Neural cell (in vitro differentiated cells): ENCODE measurements around the gene REC8. TPM values are rescaled to one million over a fixed set of nuclear protein-coding genes. Genes with fewer than 3 reads are reported as not detected.

Experiments
- H2AFZ ChIP-seq: fragments of 200-600, 300-800 bp; sonication (generic), shearing (Covaris generic); 2 replicates; pipeline ENCODE4 v1.6.0; 2014; ENCODE audit warnings: low read depth, mild to moderate bottlenecking, antibody characterized with exemption, low read length, moderate library complexity
- H3F3A ChIP-seq: fragments of 200-600 bp; shearing (Covaris generic); 2 replicates; pipeline ENCODE4 v1.6.1; 2016; ENCODE audit warnings: mild to moderate bottlenecking, moderate library complexity, mixed read lengths, antibody characterized with exemption, low read length; ENCODE audit not compliant: insufficient read depth, poor library complexity, severe bottlenecking
- H3K27ac ChIP-seq: fragments of 200-600, 300-800 bp; sonication (generic), shearing (Covaris generic); 2 replicates; pipeline ENCODE4 v1.5.1; 2014; ENCODE audit warnings: mild to moderate bottlenecking, low read length, moderate library complexity
- H3K27me3 ChIP-seq: fragments of 300-800, 200-600 bp; sonication (generic), shearing (Covaris generic); 2 replicates; pipeline ENCODE4 v1.6.0; 2014; ENCODE audit warnings: mild to moderate bottlenecking, low read depth, low read length, moderate library complexity; ENCODE audit not compliant: insufficient read depth
- H3K36me3 ChIP-seq: fragments of 300-800, 200-600 bp; sonication (generic), shearing (Covaris generic); 2 replicates; pipeline ENCODE4 v1.5.1; 2014; ENCODE audit warnings: mild to moderate bottlenecking, antibody characterized with exemption, low read length, moderate library complexity; ENCODE audit not compliant: insufficient read depth
- H3K4me2 ChIP-seq: fragments of 300-800, 200-600 bp; sonication (generic), shearing (Covaris generic); 2 replicates; pipeline ENCODE4 v1.6.0; 2014; ENCODE audit warnings: mild to moderate bottlenecking, low read length
- H3K4me3 ChIP-seq: fragments of 300-800, 200-600 bp; sonication (generic), shearing (Covaris generic); 2 replicates; pipeline ENCODE4 v1.5.1; 2014; ENCODE audit warnings: mild to moderate bottlenecking, low read length, moderate library complexity
- H3K79me2 ChIP-seq: fragments of 200-600 bp; shearing (Covaris generic); replicated peaks from 2 replicates; pipeline ENCODE4 v1.6.0; 2014; ENCODE audit warnings: mild to moderate bottlenecking, low read length, moderate library complexity; ENCODE audit not compliant: insufficient read depth
- H3K9ac ChIP-seq: fragments of 300-800, 200-600 bp; sonication (generic), shearing (Covaris generic); 2 replicates; pipeline ENCODE4 v1.6.1; 2016; ENCODE audit warnings: mild to moderate bottlenecking, low read length, mixed read lengths
- H3K9me2 ChIP-seq: fragments of 200-600 bp; shearing (Covaris generic); 2 replicates; pipeline ENCODE4 v1.6.1; 2016; ENCODE audit warnings: mild to moderate bottlenecking, low read length, mixed read lengths; ENCODE audit not compliant: insufficient read depth
- H3K9me3 ChIP-seq: fragments of 200-600, 300-800 bp; sonication (generic), shearing (Covaris generic); 2 replicates; pipeline ENCODE4 v1.6.1; 2016; ENCODE audit warnings: mild to moderate bottlenecking, mixed run types, low read length, moderate library complexity, mixed read lengths
- H4K20me1 ChIP-seq: fragments of 200-600 bp; shearing (Covaris generic); 2 replicates; pipeline ENCODE4 v1.6.1; 2016; ENCODE audit warnings: mild to moderate bottlenecking, mixed run types; ENCODE audit not compliant: insufficient read depth
- CTCF ChIP-seq: fragments of 450-650 bp; IDR thresholded peaks from 2 replicates; pipeline ENCODE4 v1.5.1; 2014; ENCODE audit warnings: antibody characterized with exemption, mild to moderate bottlenecking, moderate library complexity; ENCODE audit not compliant: poor library complexity, severe bottlenecking
- EP300 ChIP-seq: fragments of 450-650 bp; conservative IDR thresholded peaks from 2 replicates; pipeline ENCODE4 v1.6.1; 2014; ENCODE audit warnings: antibody characterized with exemption, mild to moderate bottlenecking, moderate library complexity; ENCODE audit not compliant: poor library complexity, severe bottlenecking
- EZH2 ChIP-seq: fragments of 200-600, 300-800 bp; shearing (Covaris generic), sonication (generic); IDR thresholded peaks from 2 replicates; pipeline ENCODE4 v1.6.1; 2014; ENCODE audit warnings: antibody characterized with exemption, low read length, borderline replicate concordance, mild to moderate bottlenecking; ENCODE audit not compliant: insufficient read depth, poor library complexity, severe bottlenecking
- MXI1 ChIP-seq: fragments of 450-650 bp; conservative IDR thresholded peaks from 2 replicates; pipeline ENCODE4 v1.6.1; 2014; ENCODE audit warnings: antibody characterized with exemption, mild to moderate bottlenecking; ENCODE audit not compliant: poor library complexity, severe bottlenecking
- POLR2AphosphoS5 ChIP-seq: IDR thresholded peaks from 2 replicates; pipeline ENCODE4 v1.6.1; 2012
- RAD21 ChIP-seq: fragments of 450-650 bp; conservative IDR thresholded peaks from 2 replicates; pipeline ENCODE4 v1.6.1; 2014; ENCODE audit warnings: antibody characterized with exemption, mild to moderate bottlenecking, moderate library complexity
- REST ChIP-seq: IDR thresholded peaks from 2 replicates; pipeline ENCODE4 v1.6.1; 2012; ENCODE audit warnings: borderline replicate concordance
- SMC3 ChIP-seq: fragments of 450-650 bp; conservative IDR thresholded peaks from 2 replicates; pipeline ENCODE4 v1.6.1; 2014; ENCODE audit warnings: antibody characterized with exemption, mild to moderate bottlenecking, moderate library complexity; ENCODE audit not compliant: poor library complexity
- TAF1 ChIP-seq: IDR thresholded peaks from 2 replicates; pipeline ENCODE4 v1.6.1; 2012; ENCODE audit warnings: low read depth
- polyA plus RNA-seq: library from polyadenylated mRNA; depleted of rRNA; stranded (reverse); fragments of >200 nt; gene quantifications from 2 replicates; pipeline ENCODE4 v1.2.3, GENCODE V29; 2014

The REC8 gene
- polyA plus RNA-seq, 1 donor from 2014 or later, result 18.5 TPM

GRCh38 chr14:24126939-24127338 lies 44.9 kb upstream of the REC8 start:
- no peak overlapping the region for H3K4me3 ChIP-seq
- H3K4me2 ChIP-seq, result no peak overlapping the region
- H3K9ac ChIP-seq, result no peak overlapping the region
- H3K9me3 ChIP-seq, result no peaks in the 10 kb centered on the region
- H2AFZ ChIP-seq, result no peak overlapping the region
- no peaks in the 10 kb centered on the region for H3F3A ChIP-seq
- H4K20me1 ChIP-seq, result no peaks in the 10 kb centered on the region
- H3K36me3 ChIP-seq, result no peaks in the 10 kb centered on the region
- no peaks in the 10 kb centered on the region for H3K27me3 ChIP-seq
- TF ChIP-seq TAF1, result no peak
- no peak for TF ChIP-seq RAD21
- no peak for TF ChIP-seq REST
- TF ChIP-seq EP300, result no peak
- TF ChIP-seq SMC3, result no peak
- TF ChIP-seq MXI1, result no peak
- TF ChIP-seq EZH2, result no peak
- TF ChIP-seq CTCF, result no peak
- no peak for TF ChIP-seq POLR2AphosphoS5
- H3K27ac ChIP-seq, result no peak overlapping the region
- H3K9me2 ChIP-seq, result no peaks in the 10 kb centered on the region
- no peaks in the 10 kb centered on the region for H3K79me2 ChIP-seq

- Histone ChIP-seq H4K20me1 (no peaks in the 10 kb centered on the region), H3K27me3 (no peaks in the 10 kb centered on the region), H3K9ac (no peak overlapping the region), H3F3A (no peaks in the 10 kb centered on the region), H3K9me3 (no peaks in the 10 kb centered on the region), H3K4me2 (no peak overlapping the region), H3K4me3 (no peak overlapping the region), H3K79me2 (no peaks in the 10 kb centered on the region), H3K27ac (no peak overlapping the region), H3K9me2 (no peaks in the 10 kb centered on the region), H3K36me3 (no peaks in the 10 kb centered on the region), H2AFZ (no peak overlapping the region)
- no peak for TF ChIP-seq CTCF
- TF ChIP-seq TAF1, result no peak
Measured at GRCh38 chr14:24127673-24128072, 44.2 kb upstream of the REC8 start.
